Activated gamma-delta T cell treated with Interleukin-2 at 50 U/mL for 16 hours (primary cell): ENCODE data around the gene POLR3GL.
"Not testable (repeated sequence)": the region's sequence is repeated elsewhere in the genome, so short reads cannot be mapped to it uniquely, and the experiment has no call there.

Source experiments
- DNase-seq: peaks from one replicate; pipeline ENCODE4 v3.0.0-alpha.2; 2020

Gene POLR3GL

GRCh38 chr1:145964328-145965118, at the start of gene POLR3GL, which contains the start of gene ANKRD34A:
POLR3GL (plus strand) TSS chr1:145964690; CDS start chr1:145974866, 10,176 bp downstream.
ANKRD34A (minus strand) TSS chr1:145964575; CDS start chr1:145961759, 2,816 bp downstream.
- DNase-seq = peak; percentile 91

GRCh38 chr1:145916745-145917144, 47.7 kb upstream of the POLR3GL start:
- DNase-seq = no peak

GRCh38 chr1:145917595-145917994, 46.9 kb upstream of the POLR3GL start:
- DNase-seq = no peak

GRCh38 chr1:145918144-145918991, 46.1 kb upstream of the POLR3GL start, which contains the start of gene PEX11B:
PEX11B (minus strand) TSS chr1:145918717; CDS start chr1:145918688, 29 bp downstream.
- DNase-seq = peak; percentile 92

- DNase-seq = peak; percentile 12
Observed at GRCh38 chr1:145918992-145919939, 45.2 kb upstream of the POLR3GL start.

GRCh38 chr1:145920297-145920696, 44.2 kb upstream of the POLR3GL start:
- DNase-seq = not testable (repeated sequence)

GRCh38 chr1:145922266-145922665, 42.2 kb upstream of the POLR3GL start:
- no peak for DNase-seq

- DNase-seq = no peak
Observed at GRCh38 chr1:145926686-145927062, 37.8 kb upstream of the POLR3GL start.

- DNase-seq = peak; percentile 93
Observed at GRCh38 chr1:145927063-145927886, 37.2 kb upstream of the POLR3GL start, which contains the start of gene RBM8A. RBM8A (minus strand) TSS chr1:145927484; CDS start chr1:145927426, 58 bp downstream.

- DNase-seq = peak; percentile 8
Observed at GRCh38 chr1:145927916-145928643, 36.4 kb upstream of the POLR3GL start.

- DNase-seq = peak; percentile 14
Observed at GRCh38 chr1:145932522-145933009, 31.9 kb upstream of the POLR3GL start.

GRCh38 chr1:145935708-145936107, 28.8 kb upstream of the POLR3GL start:
- DNase-seq = no peak

GRCh38 chr1:145936247-145936646, 28.2 kb upstream of the POLR3GL start:
- DNase-seq = no peak

- no peak for DNase-seq
Observed at GRCh38 chr1:145937436-145937835, 27.1 kb upstream of the POLR3GL start.

- DNase-seq = no peak
Observed at GRCh38 chr1:145942405-145942804, 22.1 kb upstream of the POLR3GL start.

GRCh38 chr1:145942871-145943270, 21.6 kb upstream of the POLR3GL start:
- DNase-seq = no peak

GRCh38 chr1:145944532-145944931, 20.0 kb upstream of the POLR3GL start:
- DNase-seq = no peak

- no peak for DNase-seq
Observed at GRCh38 chr1:145946477-145946986, 18.0 kb upstream of the POLR3GL start.

GRCh38 chr1:145947551-145947950, 16.9 kb upstream of the POLR3GL start:
- DNase-seq = no peak

GRCh38 chr1:145949219-145949618, 15.3 kb upstream of the POLR3GL start:
- no peak for DNase-seq
